HG03457 (cell line): ENCODE data around the gene PNMT.

Source experiments
- ATAC-seq: cut with Tn5 transposase; IDR thresholded peaks from one replicate; pipeline ENCODE4 v1.9.1; 2021; ENCODE audit warnings: moderate number of reproducible peaks; ENCODE audit not compliant: unreplicated experiment

PNMT gene

DNA sequence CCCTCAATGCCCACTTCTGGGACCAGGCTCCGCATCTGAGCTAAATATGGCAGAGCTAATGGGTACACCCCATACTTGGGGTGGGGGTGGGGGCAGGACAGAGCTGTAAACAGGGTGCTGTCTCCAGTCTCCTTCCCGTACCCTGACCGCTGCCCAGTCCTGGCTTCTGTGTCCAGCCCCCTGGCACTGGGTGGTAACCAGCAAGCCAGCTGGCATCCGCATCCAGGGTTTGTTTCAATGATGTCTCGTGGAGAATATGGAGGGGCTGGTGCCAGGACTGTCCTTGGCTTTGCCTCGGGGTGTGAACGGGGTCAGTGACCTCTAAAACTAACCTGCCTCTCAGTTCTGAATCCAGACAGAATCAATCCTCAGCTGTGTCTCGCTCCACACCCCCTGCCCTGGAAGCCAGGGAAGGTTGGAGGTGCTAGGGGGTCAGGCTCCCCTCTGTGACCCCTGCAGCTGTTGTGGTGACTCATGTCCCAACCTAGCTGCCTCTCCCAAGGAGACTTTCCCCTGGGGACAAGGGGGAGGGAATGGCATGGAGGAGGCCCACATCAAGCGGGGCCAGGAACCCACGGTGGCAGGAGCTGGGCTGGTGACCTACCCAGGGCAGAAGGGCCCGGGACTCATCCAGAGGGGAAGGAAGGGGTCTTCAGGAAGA lies 1.5 kb upstream of the PNMT start:
- ATAC-seq = no peak

DNA sequence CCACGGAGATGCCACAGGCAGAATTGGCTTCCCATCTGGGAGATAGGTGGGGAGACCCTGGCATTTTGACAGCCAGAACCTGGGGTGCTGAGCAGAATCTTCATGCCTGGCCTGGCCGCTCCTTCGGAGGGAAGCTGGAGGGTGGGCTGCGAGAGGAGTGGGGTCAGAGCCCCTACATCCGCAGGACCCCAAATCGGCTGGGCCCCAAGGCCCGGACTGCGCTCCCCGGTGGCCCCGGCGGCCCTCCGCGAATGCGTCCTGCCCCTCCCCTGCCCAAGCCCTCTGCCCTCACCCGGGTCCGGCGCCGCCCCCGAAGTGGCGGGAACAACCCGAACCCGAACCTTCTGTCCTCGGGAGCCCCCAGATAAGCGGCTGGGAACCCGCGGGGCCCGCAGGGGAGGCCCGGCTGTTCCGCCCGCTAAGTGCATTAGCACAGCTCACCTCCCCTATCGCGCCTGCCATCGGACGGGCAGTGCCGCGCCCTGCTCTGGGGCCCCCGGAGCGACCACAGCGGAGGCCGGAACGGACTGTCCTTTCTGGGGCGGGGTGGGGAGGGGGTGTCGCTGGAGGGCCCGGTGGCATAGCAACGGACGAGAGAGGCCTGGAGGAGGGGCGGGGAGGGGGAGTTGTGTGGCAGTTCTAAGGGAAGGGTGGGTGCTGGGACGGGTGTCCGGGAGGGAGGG lies 850 bp upstream of the PNMT start:
- ATAC-seq = no peak

DNA sequence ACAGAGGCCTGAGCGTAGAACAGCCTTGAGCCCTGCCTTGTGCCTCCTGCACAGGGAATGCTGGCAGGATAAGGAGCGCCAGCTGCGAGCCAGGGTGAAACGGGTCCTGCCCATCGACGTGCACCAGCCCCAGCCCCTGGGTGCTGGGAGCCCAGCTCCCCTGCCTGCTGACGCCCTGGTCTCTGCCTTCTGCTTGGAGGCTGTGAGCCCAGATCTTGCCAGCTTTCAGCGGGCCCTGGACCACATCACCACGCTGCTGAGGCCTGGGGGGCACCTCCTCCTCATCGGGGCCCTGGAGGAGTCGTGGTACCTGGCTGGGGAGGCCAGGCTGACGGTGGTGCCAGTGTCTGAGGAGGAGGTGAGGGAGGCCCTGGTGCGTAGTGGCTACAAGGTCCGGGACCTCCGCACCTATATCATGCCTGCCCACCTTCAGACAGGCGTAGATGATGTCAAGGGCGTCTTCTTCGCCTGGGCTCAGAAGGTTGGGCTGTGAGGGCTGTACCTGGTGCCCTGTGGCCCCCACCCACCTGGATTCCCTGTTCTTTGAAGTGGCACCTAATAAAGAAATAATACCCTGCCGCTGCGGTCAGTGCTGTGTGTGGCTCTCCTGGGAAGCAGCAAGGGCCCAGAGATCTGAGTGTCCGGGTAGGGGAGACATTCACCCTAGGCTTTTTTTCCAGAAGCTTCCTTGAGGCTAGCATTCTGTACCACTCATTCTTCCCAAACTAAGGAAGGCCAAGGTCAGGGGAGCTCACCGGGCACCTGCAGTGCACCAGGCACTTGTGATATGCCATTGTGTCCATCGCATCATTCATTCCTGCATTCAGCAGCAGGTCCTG lies 1.9 kb downstream of the PNMT start:
- ATAC-seq = no peak

- no peak for ATAC-seq
Observed at GRCh38 chr17:39670746-39671145, 2.5 kb downstream of the PNMT start.

- no peak for ATAC-seq
Observed at GRCh38 chr17:39671651-39672521, 3.6 kb downstream of the PNMT start.

DNA sequence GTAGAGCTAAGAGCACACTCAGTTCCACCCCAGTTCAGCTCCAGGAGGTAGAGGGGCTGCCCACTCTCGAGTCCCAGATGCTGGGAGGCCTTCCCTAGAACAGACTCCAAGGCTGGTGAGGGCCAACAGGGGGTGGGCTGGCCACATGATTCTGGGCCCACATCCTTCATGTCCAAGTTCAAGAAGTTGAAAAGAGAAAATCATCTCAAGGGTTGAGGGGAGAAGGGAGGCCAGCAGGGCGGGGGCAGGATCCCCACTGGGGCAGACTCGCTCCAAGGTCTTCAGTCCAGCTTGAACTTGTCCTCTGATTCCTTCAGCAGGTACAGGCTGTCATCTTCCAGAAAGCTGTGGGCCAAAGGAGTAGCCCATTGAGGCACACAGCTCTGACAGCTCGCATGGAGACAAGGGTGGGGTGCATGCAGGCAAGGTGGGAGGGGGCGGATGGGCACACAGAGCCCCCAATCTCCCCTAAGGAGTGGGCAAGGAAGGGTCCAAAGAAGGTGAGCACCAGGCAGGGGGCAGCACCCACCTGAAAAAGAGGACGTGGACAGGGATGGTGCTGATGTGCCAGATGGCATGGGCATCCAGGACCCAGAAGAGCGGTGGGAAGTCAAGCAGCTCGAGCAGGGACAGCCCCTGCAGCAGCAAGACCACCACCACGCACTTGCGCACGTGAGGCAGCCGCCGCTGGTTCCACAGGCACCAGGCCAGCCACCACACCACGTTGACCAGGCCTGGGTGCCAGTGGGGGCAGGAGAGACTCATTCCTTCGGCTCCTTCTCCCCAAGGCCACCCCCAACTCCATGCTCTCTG lies 4.5 kb downstream of the PNMT start:
- no peak for ATAC-seq

DNA sequence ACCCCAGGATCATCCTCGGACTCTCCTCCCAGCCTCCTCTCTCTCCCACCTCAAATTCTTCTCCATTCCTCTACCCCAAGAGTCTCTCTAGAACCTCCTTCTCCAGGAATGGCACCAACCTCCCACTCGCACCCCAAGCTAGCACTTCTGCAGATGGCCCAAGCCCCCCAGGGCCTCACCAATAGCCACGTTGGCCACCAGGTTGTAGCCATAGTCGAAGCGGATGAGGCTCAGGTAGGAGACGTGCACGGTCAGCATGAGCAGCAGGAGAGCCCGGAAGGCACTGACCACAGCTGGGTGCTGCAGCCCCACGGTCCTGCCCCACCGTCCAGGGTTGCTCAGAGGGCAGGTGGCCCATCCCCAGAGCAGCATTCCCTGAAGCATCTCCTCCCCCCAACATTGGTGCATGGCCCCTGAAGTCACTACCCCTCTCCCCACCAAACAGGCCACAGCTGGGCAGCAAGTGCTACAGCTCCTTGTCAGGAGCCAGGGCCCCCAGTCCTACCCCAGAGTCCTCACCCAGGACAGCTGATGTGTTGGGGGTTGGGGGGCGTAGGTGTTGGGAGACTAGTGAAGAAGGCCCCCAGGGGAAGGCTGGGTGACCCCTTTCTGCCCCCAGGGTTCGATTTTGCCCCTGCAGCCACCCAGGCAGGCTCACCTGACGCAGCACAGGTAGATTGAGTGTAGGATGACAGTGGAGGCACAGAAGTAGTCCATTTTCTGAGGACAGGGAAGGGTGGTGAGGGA lies 5.3 kb downstream of the PNMT start:
- ATAC-seq = no peak

GRCh38 chr17:39674179-39674578 lies 5.9 kb downstream of the PNMT start:
- no peak for ATAC-seq

DNA sequence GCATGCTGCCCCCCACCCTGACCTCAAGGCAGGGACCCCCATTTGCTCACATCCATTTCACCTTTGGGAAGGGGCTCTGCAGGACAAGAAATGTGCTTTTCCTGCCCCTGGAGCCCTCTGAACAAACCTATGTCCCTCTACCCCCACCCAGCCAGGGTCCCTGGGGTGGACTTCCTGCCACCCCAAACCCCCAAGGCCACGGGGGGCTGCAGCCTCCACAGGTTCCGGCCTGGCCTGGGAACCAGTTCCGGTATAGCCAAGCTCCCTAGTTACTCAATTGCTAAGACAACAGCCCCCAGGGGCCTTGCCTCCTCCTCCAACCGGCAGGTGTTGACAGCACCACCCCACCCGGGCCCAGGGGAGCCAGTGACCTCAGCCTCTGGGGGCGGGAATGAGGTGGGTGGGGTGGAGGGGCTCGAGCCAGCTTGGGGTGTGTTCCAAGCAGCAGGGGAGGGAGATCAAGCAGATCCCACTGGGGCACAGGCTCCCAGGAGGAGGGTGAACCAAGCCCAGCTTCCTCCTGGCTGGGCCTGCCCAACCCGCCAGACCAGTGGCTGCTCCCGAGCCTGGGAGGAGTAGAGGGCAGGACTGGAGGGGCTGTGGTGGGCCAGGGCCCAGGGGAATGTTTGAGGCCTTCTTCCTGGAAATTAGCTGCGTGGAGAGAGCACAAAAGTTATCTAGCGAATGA lies 6.6 kb downstream of the PNMT start:
- ATAC-seq = no peak

- no peak for ATAC-seq
Observed at GRCh38 chr17:39675390-39676082, 7.3 kb downstream of the PNMT start.

GRCh38 chr17:39676198-39676819 lies 8.1 kb downstream of the PNMT start:
- ATAC-seq = no peak

DNA sequence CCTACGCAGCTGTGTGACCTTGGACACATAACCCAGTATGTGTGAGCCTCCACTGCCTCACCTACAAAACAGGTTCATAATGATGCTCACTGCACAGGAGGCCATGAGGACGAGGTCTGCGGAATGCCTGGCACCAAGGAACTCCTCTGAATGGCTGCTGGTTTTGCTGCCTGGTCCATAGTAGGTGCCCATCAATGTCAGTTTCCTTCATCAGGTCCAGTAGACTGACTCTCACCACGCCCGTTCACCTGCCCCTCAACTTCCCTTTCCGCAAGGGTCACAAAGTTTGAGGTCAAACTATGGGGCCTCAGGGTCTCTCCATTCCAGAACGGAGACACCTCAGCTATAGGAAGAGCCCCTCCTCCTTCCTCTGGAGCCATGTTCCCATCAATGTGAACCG lies 8.8 kb downstream of the PNMT start:
- no peak for ATAC-seq

- no peak for ATAC-seq
Observed at GRCh38 chr17:39677542-39678339, 9.5 kb downstream of the PNMT start.

- no peak for ATAC-seq
Observed at GRCh38 chr17:39678340-39679116, 10.3 kb downstream of the PNMT start.

- no peak for ATAC-seq
Observed at GRCh38 chr17:39679521-39680192, 11.4 kb downstream of the PNMT start.
